Dermis blood vessel endothelial cell (primary cell): ENCODE data around the gene MAPK1. TPM values are rescaled to one million over a fixed set of nuclear protein-coding genes. Genes with fewer than 3 reads are reported as not detected.
A peak's percentile ranks its signal among the peaks of the same experiment; 100 is the strongest.
"Not testable (repeated sequence)": the region's sequence is repeated elsewhere in the genome, so short reads cannot be mapped to it uniquely, and the experiment has no call there.

Experiments
- DNase-seq: peaks from one replicate; pipeline ENCODE4 v3.0.0; 2010
- total RNA-seq: library from RNA; depleted of rRNA; stranded (reverse); fragments of >200 nt; gene quantifications from 2 replicates; pipeline ENCODE4 v1.2.3, GENCODE V29; 2014

MAPK1 gene
- total RNA-seq, 1 donor from 2014 or later = 72.0 TPM

GRCh38 chr22:21818487-21819182, 48.8 kb downstream of the MAPK1 start:
- no peak for DNase-seq

- DNase-seq = not testable (repeated sequence)
Observed at GRCh38 chr22:21817497-21817853, 50.0 kb downstream of the MAPK1 start.

- DNase-seq = peak; percentile 97
Observed at GRCh38 chr22:21816787-21817496, 50.5 kb downstream of the MAPK1 start.

DNA sequence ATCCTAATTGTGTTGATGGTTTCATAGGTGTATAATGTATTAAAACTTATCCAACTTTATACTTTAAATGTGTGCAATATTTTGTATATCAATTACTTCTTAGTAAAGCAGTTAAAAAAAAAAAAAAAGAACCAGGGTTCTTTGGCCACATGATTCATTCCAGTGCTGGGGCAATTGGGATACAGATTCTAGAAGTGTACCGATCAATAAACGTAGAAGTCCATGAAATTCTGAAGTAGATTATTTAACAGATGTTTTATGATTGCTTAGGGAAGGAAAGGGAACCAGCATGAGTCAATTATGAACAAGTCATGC, 51.0 kb downstream of the MAPK1 start:
- no peak for DNase-seq

DNA sequence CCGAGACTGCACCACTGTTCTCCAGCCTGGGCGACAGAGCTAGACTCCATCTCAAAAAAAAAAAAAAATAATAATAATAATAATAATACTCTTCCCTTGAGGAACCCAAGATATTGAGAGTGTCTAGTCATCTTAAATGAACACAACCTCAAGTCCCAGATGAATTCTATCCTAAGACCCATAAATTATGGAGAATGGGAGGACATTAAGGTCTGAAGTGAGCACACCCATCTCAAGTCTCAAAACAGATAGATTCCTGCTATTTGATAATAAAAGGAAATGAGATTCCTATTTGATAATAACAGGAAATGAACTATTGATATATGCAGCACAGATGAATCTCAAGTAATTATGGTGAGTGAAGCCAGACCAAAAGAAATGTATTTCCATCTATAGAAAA, 51.5 kb downstream of the MAPK1 start:
- peak; percentile 29 for DNase-seq

GRCh38 chr22:21815357-21815756, 52.1 kb downstream of the MAPK1 start:
- DNase-seq = no peak

DNA sequence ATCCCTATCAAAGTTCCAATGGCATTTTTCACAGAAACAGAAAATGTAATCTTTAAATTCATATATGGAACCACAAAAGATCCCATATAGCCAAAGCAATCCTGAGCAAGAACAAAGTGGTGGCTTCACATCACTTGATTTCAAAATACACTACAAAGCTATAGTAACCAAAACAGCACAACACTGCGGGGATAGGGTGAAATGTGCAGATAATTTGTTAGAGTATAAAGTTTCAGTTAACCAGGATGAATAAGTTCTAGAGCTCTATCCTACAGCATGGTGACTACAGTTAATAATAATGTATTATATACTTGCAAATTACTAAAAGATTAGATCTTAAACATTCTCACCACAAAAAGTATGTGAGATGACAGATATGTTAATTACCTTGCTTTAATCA, 55.5 kb downstream of the MAPK1 start:
- no peak for DNase-seq

DNA sequence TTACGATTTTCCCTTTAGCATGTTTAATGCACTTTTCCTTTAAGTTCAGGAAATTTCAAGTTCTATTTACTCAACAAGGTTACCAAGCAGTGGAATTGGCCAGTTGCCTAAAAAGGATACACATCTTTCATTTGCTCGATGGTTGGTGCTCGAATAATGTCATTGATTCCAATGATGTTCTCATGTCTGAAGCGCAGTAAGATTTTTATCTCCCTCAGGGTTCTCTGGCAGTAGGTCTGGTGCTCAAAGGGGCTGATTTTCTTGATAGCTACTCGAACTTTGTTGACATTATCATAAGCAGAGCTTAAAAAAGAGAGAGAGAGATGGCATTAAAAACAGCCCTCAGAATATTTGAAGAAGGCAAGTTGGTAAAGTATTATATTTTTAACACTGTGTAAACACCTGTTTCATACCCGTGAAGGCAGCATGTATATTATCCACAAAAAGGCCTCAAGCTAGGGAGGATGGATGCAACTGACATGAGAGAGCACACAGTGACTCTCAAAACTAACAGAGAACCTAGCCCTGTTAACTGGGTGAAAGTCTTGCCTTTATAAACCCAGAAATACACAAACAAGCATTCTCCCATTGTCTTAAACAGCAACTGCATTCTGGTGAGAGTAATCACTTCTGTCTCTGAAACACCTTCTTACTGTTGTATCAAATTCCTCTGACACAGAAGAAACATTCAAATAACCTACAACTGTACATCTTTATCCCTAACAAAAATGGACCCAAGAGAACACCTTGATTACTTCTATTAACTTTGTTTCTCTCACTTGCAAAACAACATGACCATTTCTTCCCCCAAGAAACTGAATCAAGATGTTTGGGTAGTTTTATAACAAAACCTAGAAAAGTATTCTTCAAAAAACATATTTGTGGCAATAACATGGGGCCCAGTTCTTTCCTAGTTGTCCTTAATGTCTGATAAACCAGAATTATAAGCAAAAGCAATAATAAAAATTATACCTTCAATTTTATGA, 59.6 kb downstream of the MAPK1 start:
- peak; percentile 74 for DNase-seq

DNA sequence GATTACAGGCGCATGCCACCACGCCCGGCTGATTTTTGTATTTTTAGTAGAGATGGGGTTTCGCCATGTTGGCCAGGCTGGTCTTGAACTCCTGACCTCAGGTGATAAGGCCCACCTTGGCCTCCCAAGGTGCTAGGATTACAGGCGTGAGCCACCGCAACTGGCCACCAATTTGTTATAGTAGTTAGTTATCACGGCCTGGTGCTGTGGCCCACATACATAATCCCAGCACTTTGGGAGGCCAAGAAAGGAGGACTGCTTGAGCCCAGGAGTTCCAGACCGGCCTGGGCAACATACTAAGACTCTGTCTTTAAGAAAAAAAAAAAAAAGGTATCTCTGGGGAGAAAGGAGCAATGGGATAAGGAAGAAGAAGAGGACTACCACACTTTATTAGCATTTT, 62.1 kb downstream of the MAPK1 start:
- not testable (repeated sequence) for DNase-seq

GRCh38 chr22:21803811-21804249, 63.6 kb downstream of the MAPK1 start:
- no peak for DNase-seq

GRCh38 chr22:21802673-21803072, 64.8 kb downstream of the MAPK1 start:
- no peak for DNase-seq

DNA sequence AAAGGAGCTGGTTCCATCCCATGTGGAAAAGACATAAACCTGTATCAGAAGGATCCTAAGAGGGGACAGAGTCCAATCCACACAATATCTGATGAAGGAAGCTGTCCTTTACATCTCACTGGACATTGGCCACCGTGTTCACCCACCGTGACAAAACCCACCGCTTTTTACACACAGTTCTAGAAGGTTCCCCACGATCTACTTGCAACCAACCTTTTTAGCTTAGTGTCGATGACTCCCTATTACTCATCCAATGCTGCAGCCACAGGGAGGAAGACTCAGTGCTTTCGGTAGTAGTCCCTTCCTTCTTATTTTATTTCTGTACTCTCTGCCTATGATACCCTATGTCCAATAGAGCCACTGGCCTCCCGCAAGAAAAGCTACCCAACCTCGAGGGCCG, 65.4 kb downstream of the MAPK1 start:
- DNase-seq = no peak

GRCh38 chr22:21801304-21801644, 66.2 kb downstream of the MAPK1 start:
- DNase-seq = not testable (repeated sequence)

DNA sequence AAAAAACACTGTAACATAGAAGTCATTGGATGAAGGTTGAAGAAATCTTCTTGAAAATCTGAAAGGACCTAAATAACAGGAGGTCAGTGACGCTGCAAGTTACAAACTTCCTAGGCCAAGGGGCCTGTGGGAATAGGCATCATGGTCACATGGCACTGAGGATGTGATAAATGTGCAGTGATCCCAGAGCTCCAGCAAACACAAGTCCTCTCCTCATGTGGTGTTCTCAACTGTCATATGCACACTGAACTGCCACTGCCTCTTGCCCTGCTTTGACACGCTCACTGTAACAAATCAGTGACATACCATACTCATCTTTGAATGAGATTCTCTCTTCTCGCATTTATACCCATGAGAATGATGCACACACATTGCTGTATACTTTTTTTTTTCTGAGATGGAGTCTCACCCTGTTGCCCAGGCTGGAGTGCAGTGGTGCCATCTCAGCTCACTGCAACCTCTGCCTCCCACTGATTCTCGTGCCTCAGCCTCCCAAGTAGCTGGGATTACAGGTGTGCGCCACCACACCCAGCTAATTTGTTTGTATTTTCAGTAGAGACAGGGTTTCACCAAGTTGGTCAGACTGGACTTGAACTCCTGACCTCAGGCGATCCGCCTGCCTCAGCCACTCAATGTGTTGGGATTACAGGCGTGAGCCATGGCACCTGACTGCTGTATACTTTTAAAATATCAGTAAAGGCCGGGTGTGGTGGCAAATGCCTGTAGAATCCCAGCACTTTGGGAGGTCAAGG, 66.7 kb downstream of the MAPK1 start:
- DNase-seq = no peak

GRCh38 chr22:21797444-21798221, 69.8 kb downstream of the MAPK1 start:
- peak; percentile 93 for DNase-seq

DNA sequence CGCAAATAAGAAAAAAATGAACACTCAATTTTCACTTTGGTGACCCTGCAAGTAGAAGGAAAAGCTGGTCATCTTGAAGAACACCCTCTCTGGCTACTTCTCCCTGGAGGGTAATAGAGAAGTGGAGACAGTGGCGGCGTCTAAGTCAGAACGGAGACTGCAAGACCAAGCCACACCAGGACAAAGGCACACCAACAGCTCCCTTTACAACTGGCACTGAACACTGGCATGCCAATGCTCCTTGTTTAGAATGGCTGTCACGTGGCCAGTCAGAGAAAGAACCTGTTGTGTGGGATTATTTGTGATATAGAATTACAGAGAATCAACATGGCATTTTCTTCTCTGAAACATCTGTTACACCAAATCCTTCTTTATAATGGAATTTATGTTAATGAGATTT, 70.6 kb downstream of the MAPK1 start:
- DNase-seq = no peak

DNA sequence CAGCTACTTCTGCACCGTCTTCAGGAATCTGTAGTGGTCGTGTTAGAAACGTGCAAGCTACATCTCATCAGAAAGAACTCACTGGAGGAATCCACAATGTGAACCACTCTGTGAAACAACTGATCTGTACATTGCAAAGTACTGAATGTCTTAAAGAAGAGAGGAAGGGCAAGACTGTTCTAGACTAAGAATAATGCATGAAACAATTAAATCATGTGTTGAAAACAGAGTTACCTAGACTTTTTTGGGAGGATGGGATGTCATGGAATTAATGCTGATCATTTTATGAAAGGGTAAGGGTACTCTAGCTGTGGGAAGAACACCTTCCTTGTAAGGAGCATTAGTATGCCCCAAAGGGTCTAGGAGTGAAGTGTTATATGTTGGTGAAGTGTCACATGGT, 71.2 kb downstream of the MAPK1 start:
- DNase-seq = no peak

DNA sequence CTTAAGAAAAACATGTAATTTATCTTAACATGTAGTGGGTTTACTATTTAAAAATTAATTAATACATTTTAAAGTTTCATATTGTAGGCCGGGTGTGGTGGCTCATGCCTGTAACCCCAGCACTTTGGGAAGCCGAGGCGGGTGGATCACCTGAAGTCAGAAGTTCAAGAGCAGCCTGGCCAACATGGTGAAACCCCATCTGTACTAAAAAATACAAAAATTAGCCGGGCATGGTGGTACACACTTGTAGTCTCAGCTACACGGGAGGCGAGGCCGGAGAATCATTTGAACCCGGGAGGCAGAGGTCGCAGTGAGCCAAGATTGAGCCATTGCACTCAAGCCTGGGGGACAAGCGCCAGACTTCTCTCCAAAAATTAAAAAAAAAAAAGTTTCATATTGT, 73.7 kb downstream of the MAPK1 start:
- DNase-seq = not testable (repeated sequence)

GRCh38 chr22:21791635-21792625, 75.5 kb downstream of the MAPK1 start:
- DNase-seq = no peak

GRCh38 chr22:21790849-21791610, 76.4 kb downstream of the MAPK1 start:
- not testable (repeated sequence) for DNase-seq
